Right hindlimb (tissue), 1 donor: ENCODE results near the gene GATA3.
"Not testable (repeated sequence)": the region's sequence is repeated elsewhere in the genome, so short reads cannot be mapped to it uniquely, and the experiment has no call there.

Experiments
- DNase-seq: peaks from one replicate; pipeline ENCODE4 v3.0.0-alpha.2; 2018

Gene GATA3

DNA sequence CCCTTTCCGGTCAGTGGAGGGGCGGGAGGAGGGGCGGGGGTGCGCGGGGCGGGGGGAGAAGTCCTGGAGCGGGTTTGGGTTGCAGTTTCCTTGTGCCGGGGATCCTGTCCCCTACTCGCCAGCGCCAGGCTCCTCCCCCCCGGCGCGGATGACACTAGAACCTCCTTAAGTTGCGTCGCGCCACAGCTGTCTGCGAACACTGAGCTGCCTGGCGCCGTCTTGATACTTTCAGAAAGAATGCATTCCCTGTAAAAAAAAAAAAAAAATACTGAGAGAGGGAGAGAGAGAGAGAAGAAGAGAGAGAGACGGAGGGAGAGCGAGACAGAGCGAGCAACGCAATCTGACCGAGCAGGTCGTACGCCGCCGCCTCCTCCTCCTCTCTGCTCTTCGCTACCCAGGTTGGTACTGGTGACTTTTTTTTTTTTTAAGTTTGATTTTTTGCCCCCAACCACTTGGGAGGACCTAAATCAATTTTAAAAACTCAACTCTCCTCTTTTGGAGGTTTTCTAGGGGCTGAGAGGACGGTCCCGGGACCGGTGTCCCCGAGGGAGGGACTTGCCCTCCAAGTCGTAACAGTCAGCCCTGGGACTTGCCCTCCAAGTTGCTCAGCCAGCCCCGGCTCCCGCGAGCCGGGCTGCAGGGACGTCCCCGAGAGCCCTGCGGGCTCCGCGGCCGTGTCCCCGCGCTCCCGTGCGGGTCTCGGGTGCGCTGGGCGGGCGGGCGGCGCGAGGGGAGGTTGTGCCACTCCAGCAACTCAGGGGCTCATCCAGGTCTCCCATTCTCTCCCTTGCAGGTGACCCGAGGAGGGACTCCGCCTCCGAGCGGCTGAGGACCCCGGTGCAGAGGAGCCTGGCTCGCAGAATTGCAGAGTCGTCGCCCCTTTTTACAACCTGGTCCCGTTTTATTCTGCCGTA lies at the start of gene GATA3:
TSS of gene GATA3 (plus strand) at position 195 of the 914 bp plus-strand sequence. CDS start 968 bp downstream, outside the sequence.
- DNase-seq = no peak

DNA sequence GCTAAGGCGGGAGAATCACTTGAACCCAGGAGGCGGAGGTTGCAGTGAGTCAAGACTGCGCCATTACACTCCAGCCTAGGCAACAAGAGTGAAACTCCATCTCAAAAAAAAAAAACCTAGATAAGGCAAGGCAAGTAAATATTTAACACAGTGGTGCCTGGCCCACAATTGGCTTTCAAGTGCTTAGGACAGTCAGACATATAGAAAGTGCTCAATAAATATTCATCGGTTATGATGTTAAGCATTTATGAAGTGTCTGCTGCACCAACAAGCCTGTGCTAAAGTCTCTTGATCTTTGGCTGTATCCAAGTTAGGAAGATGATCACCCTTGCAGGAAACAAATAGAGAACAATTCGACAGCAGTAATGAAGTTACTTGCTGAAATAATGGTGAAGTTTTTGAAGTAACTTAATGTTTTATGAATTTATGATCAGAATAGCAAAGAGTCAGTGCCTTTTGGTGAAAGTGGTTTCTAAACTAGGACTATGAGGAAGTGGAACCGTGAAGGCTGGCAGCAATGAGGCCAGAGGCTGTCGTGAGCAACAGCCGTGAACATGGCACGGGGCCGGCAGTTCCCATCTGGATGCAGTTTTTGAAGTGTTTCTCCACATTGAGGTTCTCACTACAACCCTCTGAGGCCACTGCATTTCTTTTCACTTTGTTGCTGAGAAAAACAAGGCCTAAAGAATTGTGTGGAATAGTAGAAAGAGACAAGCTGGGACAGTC lies 48.1 kb upstream of the GATA3 start:
- no peak for DNase-seq

DNA sequence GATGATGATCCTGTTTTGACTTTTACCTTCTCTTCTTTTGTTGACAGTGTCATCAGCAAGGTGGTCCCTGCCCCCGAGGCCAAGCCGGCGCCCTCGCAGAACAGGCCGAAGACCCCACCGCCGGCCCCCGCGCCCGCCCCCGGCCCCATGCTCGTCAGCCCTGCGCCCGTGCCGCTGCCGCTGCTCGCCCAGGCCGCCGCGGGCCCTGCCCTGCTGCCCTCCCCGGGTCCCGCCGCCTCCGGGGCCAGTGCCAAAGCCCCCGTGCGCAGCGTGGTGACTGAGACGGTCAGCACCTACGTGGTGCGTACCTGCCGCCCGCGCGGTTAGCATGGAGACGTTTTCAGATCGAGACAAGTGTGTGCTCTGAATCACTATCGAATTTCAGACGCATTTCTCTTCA lies 45.5 kb upstream of the GATA3 start:
- no peak for DNase-seq

DNA sequence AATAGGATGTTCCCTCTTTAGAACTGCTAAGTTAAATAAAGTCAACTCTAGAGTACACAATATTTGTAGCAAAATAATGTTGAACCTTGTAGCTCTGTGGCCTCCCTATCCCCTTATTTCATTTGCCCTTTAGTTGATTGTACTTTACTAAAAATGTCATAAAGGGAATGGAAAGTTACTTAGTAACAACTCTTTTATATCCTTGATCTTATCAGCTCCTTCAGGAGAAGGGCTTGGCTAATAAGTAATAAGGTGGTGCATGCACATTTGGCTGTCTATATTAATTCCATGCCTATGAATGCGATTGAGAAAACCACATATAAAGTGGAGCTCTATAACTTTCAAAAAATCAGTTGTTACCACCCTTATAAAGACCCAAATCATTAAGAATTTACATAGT lies 41.5 kb upstream of the GATA3 start:
- no peak for DNase-seq

DNA sequence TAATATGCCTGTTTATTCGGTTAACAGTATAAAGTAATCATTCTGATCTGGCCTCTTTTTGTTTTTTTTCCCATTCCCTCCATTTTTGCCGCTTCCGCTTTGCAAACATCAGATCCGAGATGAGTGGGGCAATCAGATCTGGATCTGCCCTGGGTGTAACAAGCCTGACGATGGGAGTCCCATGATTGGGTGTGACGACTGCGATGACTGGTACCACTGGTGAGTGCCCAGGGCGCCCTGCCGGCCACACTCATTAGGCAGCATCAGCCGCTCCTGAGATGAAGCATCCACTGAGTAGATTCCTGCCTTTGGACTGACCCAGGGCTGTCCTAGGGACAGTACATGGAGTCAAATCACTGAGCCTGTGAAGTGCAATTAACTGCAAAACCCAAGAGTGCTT lies 40.9 kb upstream of the GATA3 start:
- no peak for DNase-seq

DNA sequence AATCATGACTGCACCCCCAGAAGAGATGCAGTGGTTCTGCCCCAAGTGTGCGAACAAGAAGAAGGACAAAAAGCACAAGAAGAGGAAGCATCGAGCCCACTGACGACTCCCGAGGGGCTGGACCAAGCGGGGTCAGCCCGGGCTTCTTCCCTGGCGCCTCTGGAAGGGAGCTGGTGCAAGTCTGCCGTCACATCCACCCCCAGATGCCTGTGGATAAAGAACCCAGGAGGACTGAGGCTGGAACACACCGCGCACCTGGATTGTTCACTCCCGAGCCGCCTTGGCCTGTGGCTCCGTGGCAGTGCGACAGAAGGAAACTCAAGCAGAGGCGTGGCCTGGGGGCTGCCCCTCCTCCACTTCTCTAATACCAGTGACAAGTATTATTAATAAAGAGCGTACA lies 39.8 kb upstream of the GATA3 start:
- DNase-seq = no peak

DNA sequence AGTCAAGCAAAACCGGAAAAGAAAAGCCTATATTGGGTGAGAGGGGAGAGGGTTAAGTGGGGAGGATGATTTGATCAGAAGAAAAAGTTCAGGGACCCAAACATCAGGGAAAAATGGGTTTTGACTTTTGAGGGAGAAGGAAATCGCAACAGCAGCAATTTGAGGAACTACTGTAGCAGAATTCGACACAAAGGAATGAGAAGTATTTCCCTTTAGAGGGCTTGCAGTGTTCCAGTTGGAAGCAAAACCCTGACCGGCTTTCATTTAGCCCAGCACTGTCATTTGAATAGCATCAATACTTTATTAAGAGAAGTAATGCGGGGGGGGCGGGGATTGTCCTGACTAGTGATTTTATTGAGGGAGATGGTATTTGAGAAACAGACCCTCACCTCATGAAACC lies 37.2 kb upstream of the GATA3 start:
- no peak for DNase-seq

DNA sequence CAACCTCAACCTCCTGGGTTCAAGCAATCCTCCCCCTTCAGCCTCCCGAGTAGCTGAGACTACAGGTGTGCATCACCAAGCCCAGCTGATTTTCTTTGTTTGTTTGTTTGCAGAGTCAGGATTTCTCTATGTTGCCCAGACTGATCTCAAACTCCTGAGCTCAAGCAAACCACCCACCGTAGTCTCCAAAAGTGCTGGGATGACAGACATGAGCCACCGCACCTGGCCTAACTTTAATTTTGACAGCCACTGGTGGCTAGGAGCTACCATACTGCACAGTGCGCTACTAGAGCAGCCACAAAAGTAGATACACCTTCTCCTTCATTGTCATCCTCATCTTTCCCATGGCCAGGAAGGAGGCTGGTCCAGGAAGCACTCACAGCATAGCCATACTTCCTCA lies 31.2 kb upstream of the GATA3 start:
- DNase-seq = no peak

DNA sequence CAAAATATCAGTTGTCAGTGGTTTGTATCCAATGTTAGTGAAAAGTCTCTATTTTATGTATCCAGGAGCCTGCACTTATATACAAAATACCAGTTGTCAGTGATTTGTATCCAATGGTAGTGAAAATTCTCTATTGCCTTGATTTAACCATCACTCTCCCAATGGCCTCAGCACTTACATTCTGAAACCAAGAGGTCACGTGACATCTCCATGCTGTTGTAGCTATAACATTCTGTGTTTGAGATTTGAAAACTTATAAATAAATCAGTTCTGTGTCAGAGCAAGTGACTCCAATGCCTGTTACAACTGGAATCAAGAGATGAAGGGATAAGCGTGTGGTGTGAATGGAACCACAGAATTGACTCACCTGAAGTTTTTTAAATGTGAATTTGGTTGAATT lies 30.6 kb upstream of the GATA3 start:
- no peak for DNase-seq

DNA sequence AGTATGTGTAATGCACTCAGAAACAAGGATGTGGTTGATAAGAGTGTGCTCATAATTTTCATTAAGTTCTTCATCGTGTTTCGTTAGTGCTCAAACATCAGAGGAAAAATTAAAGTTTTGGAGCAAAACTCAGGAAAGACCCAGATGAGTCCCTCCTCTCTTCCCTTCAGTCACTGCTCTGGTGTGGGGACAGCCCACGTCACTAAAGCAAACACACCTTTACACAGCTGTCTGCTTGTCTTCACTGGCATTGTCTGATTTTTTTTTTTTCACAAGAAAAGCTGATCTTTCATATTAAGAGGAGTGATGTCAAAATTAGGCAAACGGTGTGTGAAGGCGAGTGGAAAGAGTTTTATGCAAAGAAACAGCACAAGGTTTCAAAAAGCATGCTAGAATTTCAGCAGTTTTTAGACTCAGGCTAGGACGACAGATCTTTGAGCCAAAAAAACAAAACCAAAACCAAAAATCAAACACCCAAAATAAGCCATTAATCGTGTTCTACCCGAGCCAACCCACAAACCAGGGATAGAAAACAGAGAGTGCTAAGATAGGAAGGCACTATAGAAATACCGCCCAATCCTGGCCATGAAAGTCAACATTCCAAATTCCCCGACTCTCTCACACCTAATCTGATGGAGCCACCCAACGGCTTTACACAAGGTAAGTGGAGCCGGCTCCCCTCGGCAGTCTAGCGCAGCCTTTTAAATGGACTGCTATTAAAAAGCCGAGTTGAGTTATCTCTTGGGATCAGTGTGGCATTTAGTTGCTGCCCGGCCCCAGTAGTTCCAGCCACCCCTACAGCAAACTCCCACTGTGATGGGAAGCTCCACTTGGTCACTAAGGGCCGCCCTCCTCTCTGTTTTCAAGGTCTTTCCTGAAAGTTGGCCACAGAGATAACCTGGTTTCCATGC lies 27.9 kb upstream of the GATA3 start:
- DNase-seq = no peak

DNA sequence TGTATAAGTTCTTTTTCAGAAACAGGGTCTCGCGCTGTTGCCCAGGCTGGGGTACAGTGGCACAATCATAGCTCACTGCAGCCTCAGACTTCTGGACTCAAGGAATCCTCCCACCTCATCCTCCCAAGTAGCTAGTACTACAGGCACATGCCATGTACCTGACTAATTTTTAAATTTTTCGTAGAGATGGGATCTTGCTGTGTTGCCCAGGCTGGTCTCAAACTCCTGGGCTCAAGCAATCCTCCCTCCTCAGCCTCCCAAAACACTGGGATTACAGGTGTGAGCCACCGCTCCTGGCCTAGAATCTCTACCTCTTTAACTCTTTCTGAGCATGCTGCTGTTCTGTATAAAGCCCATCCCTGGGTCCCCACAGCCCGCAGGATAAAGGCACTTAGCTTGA lies 23.3 kb upstream of the GATA3 start:
- not testable (repeated sequence) for DNase-seq

DNA sequence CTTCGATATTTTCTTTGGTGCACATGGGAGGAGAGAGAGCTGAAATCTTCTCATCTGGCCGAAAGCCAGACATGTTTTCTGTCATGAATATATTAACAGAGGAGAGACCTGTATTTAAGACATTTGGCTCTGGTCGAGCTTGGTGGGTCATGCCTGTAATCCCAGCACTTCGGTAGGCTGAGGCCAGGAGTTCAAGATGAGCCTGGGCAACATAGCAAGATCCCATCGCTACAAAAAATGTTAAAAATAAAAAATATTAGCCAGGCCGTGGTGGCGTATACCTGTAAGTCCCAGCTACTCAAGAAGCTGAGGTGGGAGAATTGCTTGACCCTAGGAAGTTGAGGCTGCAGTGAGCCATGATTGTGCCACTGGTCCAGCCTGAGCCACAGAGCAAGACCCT lies 21.9 kb upstream of the GATA3 start:
- DNase-seq = no peak

DNA sequence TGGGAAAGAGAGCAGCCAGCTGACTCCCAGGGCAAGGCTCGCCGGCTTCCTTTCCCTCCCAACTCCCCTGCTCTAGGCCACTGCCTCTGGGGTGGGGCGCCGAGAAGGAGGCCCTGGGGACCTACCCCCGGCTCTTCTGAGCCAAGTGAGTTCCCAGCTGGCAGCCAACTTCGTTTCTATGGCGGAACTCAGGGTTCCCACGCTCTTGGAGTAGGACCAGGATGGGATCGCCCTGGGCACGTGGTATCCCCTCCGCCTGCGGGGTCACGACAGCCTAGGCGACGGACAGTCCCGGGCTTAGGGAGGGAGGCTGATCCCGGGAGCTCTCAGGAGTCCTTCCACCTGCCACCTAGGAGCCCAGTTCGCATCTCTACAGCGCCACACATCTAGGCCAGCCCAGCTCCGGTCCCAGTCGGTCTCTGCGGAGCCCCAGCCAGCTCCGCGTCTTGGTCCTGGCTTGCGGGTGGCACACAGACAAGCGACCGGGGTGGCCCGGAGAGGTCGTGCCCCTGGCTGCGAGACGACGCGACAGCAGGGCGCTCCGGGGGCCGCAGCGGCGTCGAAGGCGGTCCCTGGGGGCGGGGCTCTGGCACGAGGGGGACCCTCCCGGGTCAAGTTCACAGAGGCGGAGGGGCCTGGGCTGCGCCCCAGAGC lies 20.5 kb upstream of the GATA3 start:
- no peak for DNase-seq

DNA sequence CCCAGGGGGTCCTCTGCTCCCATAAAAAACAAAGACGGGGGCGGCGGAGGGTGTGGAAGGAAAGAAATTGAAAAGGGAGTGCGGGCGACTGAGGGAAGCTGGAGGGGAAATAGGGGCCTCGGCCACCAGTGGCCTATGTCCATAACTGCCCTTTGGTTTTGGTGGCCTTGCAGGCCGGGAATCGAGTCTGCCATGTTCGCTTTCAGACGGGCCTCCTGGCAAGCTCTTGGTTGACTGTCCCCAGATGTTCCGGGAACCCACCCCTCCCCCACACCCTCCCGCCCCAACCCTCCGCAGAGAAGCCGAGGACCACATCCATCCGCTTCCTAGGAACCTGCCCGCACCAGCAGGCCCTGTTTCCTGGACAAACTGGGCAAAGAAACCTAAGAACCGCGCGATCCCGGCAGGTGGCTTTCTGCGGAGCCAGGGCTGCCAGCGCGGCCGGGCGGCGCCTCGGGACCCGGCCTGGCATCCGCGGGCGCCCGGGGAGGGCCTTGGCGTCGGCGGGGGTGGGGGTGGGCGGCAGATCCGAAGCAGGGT lies 20.0 kb upstream of the GATA3 start:
- DNase-seq = no peak

DNA sequence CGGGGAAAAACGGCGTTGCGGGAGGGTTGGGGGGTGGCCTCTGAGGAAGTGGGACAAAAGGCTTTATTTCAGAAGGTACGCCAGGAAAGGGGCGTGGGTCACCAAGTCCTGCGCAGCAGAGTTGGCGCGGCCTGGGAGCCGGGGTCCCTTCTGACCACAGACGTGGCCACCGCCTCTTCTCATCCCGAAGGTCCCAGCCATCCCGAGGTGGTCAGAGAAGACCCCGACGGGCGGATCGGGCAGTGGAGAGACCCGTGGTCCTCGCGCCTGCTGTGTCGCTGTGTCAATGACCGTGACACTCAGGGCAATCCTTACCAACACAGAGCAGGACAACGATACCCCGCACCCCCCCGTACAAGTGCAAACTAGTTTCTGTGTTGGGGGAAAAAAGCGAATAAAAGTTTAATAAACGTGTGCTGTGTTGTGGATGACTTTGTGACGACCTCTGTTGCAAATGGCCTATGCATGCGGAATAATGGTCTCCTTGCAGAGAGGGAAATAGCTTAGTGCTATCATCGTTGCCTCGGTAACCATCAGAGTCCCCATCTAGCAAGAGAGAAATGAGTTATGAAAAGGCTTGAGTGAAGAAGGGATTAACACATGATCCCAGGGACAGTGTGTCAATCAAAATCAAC lies 19.4 kb upstream of the GATA3 start:
- no peak for DNase-seq

DNA sequence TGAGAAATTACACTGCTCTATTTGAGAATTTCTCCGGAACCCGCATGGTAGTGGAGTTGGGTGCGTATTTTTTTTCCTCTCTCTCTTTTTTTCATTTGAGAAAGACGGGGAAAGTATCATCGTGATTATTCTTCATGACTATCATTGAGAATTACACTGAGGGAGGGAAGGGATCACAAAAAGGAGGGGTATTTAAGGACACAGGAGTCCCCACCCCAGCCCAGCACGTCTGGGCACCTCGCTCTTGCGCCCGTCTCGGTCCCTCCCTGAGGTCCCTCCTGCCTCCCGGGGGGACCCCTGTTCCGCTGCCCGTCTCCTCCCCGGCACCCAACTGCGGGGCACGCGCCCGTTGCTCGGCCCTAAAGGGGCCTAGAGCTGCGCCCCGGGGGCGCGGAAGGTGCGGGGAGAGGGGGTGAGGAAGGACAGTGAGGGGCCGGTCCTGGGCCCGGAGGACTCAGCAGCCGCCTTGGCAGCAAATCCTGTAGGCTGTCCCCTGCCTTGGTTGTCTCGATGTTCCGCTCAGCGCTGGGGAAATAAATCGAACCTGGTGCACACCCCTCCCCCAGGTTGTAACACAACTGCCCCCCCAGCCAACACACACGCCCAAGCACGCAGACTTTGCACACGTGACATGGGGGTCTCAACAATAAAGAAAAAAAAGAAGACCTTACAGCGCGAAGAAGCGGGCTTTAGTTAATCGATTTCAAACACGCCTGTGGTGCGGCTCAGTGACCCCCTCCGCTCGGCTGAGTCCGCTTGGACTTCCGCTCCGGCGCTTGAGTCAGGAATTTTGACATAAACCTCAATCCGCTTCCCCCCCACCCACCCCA lies 18.6 kb upstream of the GATA3 start:
- DNase-seq = no peak

DNA sequence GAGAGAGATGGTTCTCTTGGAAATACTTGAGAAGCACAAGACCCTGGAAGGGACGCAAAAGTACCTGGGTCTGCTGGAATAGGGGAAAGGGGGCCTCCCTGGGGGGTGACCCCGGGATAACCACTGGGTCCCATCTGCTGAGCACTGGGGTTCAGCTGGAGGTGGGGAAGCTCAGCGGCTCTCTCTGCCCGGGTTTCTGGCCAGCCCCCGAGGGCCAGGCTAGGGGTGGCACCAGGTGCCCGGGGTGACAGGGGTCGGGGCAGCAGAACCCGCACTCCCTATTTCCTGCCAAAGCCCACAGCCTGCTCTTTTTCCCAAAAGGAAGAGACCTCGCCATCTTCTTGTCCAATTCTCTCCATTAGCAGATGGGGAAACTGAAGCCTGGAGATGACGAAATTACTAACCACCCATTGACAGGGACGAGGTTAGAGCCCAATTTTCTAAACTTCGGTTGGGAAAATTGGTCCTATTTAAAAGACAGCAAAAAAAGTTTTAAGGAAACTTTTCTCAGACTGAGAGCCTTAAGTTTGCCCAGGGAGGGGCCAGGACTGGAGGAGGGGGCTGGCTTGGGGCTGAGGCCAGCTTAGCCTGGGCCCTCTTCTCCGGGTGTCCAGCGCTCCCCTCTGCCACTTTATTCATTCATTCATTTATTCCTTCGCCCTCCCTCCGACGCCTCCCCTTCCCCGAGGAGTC lies 17.8 kb upstream of the GATA3 start:
- DNase-seq = no peak

DNA sequence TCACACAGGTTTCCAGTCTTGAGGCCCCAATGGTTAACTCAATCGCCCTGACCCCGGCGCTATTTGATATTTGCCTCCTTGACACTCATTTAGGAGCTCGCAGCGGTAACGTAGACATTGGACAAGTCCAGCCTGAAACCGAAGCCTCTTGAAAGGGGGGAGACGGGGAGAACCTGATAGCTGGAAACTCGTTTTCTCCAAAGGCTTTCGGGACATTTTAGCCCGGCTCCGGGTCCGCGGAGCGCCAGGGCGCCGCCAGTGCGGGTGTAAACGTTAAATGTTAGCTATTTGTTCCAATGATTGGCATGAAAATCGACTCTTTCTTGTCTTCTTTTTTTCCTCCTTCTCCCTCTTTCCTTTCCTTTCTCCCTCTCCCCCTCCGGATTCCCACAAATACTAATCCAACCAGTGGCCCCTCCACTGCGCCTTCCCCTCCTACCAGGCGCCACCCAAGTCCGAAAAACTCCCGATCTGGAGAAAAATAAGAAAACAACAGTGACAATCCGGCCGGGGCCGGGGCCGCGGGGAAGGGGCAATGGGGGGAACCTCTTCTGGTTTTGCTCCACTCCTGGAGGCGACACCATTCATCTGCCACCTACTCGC lies 17.2 kb upstream of the GATA3 start:
- no peak for DNase-seq
